DND-41 (cell line): ENCODE data around the gene CD96.

Source experiments
- ATAC-seq: fragments of 200-7000 bp; cut with Tn5 transposase; 3 replicates; pipeline ENCODE4 v1.9.1; 2021; ENCODE audit warnings: low read depth; ENCODE audit not compliant: insufficient read depth
- DNase-seq: peaks from one replicate; pipeline ENCODE4 v3.0.0-alpha.2; 2020
- H2AFZ ChIP-seq: 2 replicates; pipeline ENCODE4 v1.6.0; 2012; ENCODE audit warnings: low read depth, low read length
- H3K27ac ChIP-seq: 2 replicates; pipeline ENCODE4 v1.5.1; 2012; ENCODE audit warnings: low read length, inconsistent platforms
- H3K27me3 ChIP-seq: fragments of 200-600 bp; sonication (generic); 2 replicates; pipeline ENCODE4 v1.6.0; 2012; ENCODE audit warnings: low read length, mild to moderate bottlenecking, inconsistent platforms; ENCODE audit not compliant: insufficient read depth, poor library complexity
- H3K36me3 ChIP-seq: 2 replicates; pipeline ENCODE4 v1.5.1; 2012; ENCODE audit warnings: low read length, inconsistent platforms; ENCODE audit not compliant: insufficient read depth
- H3K4me1 ChIP-seq: 2 replicates; pipeline ENCODE4 v1.5.1; 2012; ENCODE audit warnings: mild to moderate bottlenecking, low read length; ENCODE audit not compliant: insufficient read depth
- H3K4me2 ChIP-seq: 2 replicates; pipeline ENCODE4 v1.6.0; 2012; ENCODE audit warnings: mild to moderate bottlenecking, moderate library complexity, low read length, inconsistent platforms; ENCODE audit not compliant: insufficient read depth
- H3K4me3 ChIP-seq, 2 experiments: fragments of 200-600 bp in 1 of 2; shearing (Covaris generic) in 1 of 2; 2 replicates each; pipeline ENCODE4 v1.5.1; 2012 to 2016; ENCODE audit warnings: inconsistent platforms in 2 of 2, low read length in 2 of 2, mild to moderate bottlenecking in 2 of 2, low read depth in 1 of 2, moderate library complexity in 1 of 2
- H3K79me2 ChIP-seq: 2 replicates; pipeline ENCODE4 v1.6.0; 2012; ENCODE audit warnings: low read length, inconsistent platforms; ENCODE audit not compliant: insufficient read depth
- H3K9ac ChIP-seq: 2 replicates; pipeline ENCODE4 v1.6.0; 2012; ENCODE audit warnings: low read depth, mild to moderate bottlenecking, inconsistent platforms, low read length, moderate library complexity
- H3K9me3 ChIP-seq: 2 replicates; pipeline ENCODE4 v1.5.1; 2012; ENCODE audit warnings: low read length, moderate library complexity, mild to moderate bottlenecking, inconsistent platforms; ENCODE audit not compliant: insufficient read depth, severe bottlenecking
- H4K20me1 ChIP-seq: 2 replicates; pipeline ENCODE4 v1.6.0; 2012; ENCODE audit warnings: low read length; ENCODE audit not compliant: insufficient read depth
- CTCF ChIP-seq: IDR thresholded peaks from 2 replicates; pipeline ENCODE4 v1.5.1; 2012; ENCODE audit warnings: borderline replicate concordance, low read length, moderate library complexity, mild to moderate bottlenecking; ENCODE audit not compliant: poor library complexity, severe bottlenecking; ENCODE audit errors: extremely low read depth
- EZH2 ChIP-seq: IDR thresholded peaks from 3 replicates; pipeline ENCODE4 v1.6.1; 2012; ENCODE audit warnings: borderline replicate concordance, low read depth, mild to moderate bottlenecking, moderate library complexity, low read length, inconsistent platforms; ENCODE audit not compliant: severe bottlenecking

The CD96 gene

GRCh38 chr3:111610189-111610588 is 68.2 kb downstream of the CD96 start:
- no peak overlapping the region for H2AFZ ChIP-seq
- H3K27ac ChIP-seq = peak overlapping the region; percentile 72
- H3K36me3 ChIP-seq = peaks cover 83% of the 10 kb centered on the region
- no peaks in the 10 kb centered on the region for H3K27me3 ChIP-seq
- peak overlapping the region; percentile 19; the same call in 1 of the 2 replicates for H3K9ac ChIP-seq
- H3K4me1 ChIP-seq = peaks cover 48% of the 10 kb centered on the region
- H3K4me2 ChIP-seq = peak overlapping the region; percentile 66
- H3K79me2 ChIP-seq = 0 out of 2 replicates have a peak, but pooled peaks cover 2% of the 10 kb centered on the region
- no peaks in the 10 kb centered on the region; the same call in 1 of the 2 replicates for H4K20me1 ChIP-seq
- DNase-seq (peak; percentile 61), ATAC-seq (peak; percentile 92)
- TF ChIP-seq EZH2 = no peak
- no peak for TF ChIP-seq CTCF
- peak overlapping the region in 1 of 2 experiments; percentile 45; a peak in 2 of 4 replicates for H3K4me3 ChIP-seq
- H3K9me3 ChIP-seq = peaks cover 3% of the 10 kb centered on the region

- peaks cover 6% of the 10 kb centered on the region for H3K9me3 ChIP-seq
- H3K36me3 ChIP-seq = peaks cover 83% of the 10 kb centered on the region
- peak overlapping the region; percentile 14; the same call in 1 of the 2 replicates for H3K9ac ChIP-seq
- H2AFZ ChIP-seq = no peak overlapping the region
- peak; percentile 63 for DNase-seq
- no peaks in the 10 kb centered on the region for H3K27me3 ChIP-seq
- peak overlapping the region in 1 of 2 experiments; percentile 45; a peak in 2 of 4 replicates for H3K4me3 ChIP-seq
- TF ChIP-seq CTCF (no peak), EZH2 (no peak)
- ATAC-seq = peak; percentile 81
- peak overlapping the region; percentile 66 for H3K4me2 ChIP-seq
- 0 out of 2 replicates have a peak, but pooled peaks cover 2% of the 10 kb centered on the region for H3K79me2 ChIP-seq
- H3K4me1 ChIP-seq = peaks cover 52% of the 10 kb centered on the region
- peak overlapping the region; percentile 72 for H3K27ac ChIP-seq
- no peaks in the 10 kb centered on the region; the same call in 1 of the 2 replicates for H4K20me1 ChIP-seq
Measured at GRCh38 chr3:111610612-111611054, 68.6 kb downstream of the CD96 start.

GRCh38 chr3:111613294-111613693 is 71.3 kb downstream of the CD96 start:
- H3K36me3 ChIP-seq = peaks cover 84% of the 10 kb centered on the region
- H3K9me3 ChIP-seq = peaks cover 26% of the 10 kb centered on the region

More at GRCh38 chr3:111613294-111613693, 71.3 kb downstream of the CD96 start:
- H3K4me1 ChIP-seq = peaks cover 54% of the 10 kb centered on the region
- no peak overlapping the region for H3K27ac ChIP-seq
- H4K20me1 ChIP-seq = no peaks in the 10 kb centered on the region; the same call in 1 of the 2 replicates
- H3K4me3 ChIP-seq = no peak overlapping the region
- H3K4me2 ChIP-seq = no peak overlapping the region
- no peak for DNase-seq
- H3K27me3 ChIP-seq = no peaks in the 10 kb centered on the region
- 0 out of 2 replicates have a peak, but pooled peaks cover 2% of the 10 kb centered on the region for H3K79me2 ChIP-seq
- H3K9ac ChIP-seq = no peak overlapping the region
- TF ChIP-seq CTCF (no peak), EZH2 (no peak)
- H2AFZ ChIP-seq = no peak overlapping the region
- no peak for ATAC-seq
